Measurements from ENCODE around the gene TMEM108.

TMEM108 gene

DNA sequence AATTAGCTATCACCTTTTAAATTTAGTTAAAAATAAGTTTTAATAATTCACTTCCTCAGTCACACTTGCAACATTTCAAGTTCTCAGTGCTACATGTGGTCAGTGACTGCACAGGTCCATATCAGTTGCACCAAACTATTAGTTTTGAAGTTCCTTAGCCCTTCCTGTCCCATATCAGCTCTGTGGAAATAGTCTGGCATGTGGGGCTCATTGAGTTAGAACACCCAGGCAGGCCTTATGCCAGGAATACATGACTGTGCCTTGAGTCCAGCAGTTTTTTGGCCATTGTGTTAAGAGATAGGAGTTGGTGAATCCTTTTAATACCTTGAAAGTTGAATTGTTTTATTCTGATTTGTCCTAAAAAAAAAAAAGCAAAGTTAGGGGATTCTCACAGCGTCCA is 207.9 kb downstream of the TMEM108 start:
- DNase-seq = no peak

DNA sequence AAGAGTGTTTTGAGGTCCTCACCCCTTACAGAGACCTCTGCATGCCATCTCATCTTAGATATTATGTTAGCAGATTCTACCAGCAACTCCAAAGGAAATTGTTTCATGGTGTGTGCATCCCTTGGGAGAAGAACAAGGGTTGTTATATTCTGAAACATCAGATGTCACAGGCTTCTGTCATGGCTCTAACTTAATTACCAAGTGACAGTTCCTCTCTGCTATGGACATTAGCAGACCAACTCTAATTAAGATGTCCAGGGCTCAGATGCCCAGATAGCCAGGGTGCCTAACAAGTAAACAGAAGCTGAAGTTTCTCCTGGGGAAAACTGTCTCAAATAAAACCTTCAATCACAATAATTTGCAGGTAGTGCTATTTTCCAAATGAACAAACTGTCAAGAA is 208.6 kb downstream of the TMEM108 start:
- no peak for DNase-seq

DNA sequence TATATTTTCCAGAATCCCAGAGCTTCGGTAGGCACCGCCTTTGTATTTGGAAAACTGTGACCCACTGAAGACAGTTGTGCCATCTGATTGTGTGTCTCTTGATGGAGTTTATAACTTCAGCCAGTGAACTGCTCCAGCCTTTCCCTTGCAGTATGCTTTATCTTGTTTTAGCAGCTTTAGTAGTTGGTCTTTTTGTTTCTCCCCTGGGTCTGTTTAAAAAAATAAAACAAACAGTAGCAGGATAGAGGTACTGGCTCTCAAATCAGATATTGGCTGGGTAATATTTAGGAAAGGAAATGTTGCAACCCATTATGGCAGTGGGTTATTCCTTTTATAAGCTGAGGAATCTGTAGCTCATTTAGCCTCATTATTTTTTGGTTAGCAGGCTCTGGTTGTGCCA is 210.2 kb downstream of the TMEM108 start:
- DNase-seq = no peak

DNA sequence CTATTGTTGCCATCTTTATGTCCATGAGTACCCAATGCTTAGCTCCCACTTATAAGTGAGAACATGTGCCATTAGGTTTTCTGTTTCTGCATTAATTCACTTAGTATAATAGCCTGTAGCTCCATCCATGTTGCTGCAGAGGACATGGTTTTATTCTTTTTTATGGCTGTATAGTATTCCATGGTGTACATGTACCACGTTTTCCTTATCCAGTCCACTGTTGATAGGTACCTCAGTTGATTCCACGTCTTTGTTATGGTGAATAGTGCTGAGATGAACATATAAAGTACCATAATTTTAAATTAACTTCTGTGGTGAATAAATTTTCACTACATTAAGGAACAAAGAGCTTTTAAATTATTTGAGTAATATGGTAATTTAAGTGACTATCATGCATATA is 211.3 kb downstream of the TMEM108 start:
- no peak for DNase-seq

DNA sequence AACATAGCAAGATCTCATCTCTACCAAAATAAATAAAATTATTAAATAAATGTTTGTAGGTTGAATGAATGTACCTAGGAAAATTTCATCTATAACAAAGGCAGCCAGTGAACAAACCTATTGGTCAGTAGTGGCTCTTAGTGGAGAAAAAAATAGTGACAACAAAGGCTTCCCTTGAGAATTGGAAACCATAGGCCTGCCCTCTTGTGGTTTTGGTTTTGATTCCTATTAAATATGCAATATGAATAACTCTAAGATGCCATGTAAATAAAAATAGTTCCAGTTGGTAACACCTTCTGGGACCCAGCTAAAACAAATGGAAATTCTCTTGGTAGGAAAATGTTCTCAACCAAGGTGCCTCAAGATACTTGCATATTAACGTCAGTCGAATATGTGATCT is 216.0 kb downstream of the TMEM108 start:
- DNase-seq = no peak

DNA sequence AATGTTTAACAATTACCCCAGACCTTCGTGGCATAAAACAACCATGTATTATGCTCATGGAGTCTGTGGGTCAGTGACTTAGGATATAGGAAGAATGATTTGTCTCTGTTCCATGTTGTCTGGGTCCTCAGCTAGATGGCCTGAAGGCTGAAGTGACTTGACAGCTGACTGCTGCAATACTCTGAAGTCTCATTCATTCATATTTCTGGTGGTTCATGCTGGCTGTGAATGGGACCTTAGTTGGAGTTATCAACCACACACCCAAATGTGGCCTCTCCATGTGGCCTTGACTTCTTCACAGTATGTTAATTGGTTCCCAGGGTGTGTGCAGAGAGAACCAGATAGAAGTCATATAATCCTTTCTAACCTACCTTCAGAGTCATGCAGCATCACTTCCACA is 216.5 kb downstream of the TMEM108 start:
- no peak for DNase-seq

DNA sequence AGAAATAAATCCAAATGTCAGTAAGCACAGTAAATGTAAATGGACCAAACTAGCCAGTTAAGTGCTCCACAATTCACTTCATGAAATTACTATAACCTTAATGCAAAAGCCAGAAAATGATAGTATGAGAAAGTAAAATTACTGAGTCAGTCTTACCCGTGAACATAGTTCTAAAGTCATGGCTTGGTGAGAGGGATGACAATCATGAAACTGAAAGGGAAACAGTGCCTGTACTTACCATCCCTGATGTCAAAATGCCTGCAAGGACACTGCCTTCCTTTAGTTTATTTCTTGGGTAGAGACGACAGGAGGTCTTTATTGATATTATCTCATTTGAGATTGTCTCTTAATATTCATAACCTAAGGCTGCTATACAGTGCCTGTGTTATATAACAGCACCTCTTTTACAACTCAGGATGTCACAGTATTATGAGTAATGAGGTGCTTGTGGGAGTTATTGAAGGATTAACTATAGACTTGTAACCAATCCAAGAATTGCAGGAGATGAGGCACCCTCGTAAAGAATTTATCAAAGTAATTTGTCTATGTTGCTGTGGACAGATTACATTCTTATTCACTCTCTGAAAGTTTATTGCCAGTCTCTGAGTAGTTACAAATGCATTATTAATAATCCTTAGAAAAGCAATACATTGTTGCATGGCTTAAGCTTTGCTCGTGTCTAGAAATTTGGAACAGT is 218.7 kb downstream of the TMEM108 start:
- no peak for DNase-seq

DNA sequence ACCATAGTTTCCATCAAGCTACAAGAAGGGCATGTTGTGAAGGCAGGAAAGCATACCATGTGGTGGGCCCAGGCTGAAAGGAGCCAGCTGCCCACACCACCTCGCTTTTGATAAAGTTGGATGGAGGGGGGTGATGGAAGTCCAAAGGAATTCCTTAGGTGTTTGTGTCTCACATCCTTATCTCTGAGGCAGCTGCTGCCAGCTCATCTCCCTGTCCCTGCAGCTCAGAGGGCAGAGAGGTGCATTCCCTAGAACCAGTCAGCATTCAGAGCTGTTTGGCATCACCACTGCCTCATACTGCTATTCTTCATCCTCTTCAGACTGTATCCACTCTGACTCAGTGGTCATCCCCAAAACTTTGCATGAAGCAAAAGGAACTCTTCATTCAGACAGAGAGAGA is 220.2 kb downstream of the TMEM108 start:
- no peak for DNase-seq

DNA sequence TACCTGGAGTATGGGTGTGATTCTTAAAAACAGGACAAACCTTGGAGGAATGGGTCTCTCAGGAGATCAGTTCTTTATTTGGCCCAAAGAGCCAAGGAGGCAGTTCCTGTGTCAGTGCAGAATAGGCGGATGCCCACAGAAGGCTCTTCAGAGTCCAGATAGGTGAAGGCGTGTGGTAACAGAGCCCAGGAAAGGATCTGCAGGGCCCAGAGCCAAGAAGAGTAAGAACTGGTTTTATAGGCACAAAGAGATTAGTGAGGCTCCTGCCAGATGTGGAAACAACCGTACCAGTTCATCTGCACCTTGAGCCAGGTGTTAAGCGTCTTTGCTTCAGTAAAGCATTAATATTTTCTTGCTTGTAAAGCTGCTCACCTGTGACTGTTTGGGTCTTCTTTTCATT is 221.6 kb downstream of the TMEM108 start:
- DNase-seq = no peak

DNA sequence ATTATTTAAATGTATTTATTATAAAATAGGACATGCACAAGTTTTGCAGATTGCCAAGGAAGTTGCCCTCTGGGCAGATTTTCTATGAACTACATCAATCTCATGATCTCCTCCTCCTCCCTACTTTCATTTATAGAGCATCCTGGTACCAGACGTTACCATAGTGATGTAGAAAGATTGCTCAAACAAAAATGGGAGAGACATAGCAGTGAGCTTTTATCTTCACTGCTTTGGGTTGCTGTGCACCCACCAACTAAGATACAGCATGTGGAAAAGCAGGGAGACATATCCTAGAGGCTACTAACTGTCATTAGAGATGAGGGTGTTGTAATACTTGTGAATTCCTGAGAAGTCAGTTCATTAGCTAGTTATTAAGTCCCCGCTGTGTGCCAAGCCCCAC is 224.1 kb downstream of the TMEM108 start:
- no peak for DNase-seq

DNA sequence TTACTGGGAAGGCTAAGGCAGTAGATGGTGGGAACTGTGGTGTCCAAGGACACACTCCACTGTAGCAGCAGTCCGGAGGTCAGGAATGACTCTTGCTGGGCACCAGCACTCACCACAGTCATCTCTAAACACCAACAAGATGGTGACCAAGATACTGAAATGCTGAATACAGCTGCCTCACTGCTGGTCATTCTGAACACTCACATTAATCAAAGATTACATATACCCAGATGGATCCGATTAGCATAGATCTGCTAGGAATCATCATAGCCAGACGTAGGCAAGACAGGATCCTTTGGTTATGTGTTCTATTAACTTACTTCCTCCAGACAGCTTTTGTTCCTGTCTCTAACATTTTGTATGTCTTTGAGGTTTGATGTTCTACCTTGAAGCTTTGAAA is 226.7 kb downstream of the TMEM108 start:
- no peak for DNase-seq

DNA sequence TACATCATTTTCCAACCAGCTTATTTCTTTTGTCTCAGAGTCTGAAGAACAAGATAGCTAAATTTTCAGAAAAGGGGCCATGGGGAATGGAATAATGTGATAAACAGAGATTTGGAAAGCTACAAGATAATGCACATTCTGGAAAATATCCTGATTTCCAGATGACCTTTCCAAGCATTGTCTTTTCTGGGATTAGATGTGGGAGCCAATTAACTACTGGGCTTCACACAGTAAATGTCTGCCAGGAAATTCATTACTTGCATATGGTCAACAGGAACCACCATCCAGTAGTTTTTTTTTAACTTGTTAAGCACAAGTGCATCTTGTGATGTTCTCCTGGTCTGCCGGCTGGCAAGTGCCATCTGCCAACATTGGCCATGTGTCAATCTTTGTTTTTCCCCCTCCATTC is 230.5 kb downstream of the TMEM108 start:
- DNase-seq = peak; percentile 87

DNA sequence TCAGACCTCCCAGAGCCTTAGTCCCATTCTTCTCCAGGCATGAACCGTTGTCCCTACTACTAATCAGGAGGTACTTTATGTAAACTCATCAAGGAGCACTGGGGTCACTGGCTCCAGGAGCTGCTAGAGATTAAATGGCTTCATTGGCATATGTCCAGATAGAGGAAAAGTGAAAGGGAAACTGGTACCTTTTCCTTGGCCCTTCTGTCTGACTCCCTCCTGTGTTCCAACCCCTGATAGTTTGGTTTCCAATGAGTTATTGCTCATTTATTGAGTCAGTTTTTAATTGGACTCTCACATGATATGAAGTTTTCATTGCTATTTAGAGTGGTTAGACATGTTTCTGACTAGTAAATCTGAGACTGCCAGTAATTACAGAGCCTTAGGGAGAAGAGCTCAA is 231.2 kb downstream of the TMEM108 start:
- peak; percentile 83 for DNase-seq

DNA sequence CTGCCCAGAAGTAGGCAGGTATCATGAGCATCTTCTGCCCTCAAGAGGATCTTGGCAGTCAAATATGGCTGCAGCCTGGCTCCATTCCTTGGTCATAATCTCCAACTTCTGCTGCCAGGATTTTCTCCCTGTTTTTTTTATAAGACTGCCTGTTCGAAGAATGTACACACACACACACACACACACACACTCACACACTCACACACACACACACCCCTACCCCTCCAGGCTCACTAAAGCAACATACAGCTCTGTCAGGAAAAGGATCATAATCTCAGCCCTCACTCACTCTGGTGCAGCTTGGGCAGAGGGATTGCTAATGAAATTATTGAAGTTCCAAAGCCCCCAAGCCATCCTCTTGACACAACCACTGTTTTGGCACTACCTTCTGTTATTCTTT is 232.4 kb downstream of the TMEM108 start:
- DNase-seq = no peak

DNA sequence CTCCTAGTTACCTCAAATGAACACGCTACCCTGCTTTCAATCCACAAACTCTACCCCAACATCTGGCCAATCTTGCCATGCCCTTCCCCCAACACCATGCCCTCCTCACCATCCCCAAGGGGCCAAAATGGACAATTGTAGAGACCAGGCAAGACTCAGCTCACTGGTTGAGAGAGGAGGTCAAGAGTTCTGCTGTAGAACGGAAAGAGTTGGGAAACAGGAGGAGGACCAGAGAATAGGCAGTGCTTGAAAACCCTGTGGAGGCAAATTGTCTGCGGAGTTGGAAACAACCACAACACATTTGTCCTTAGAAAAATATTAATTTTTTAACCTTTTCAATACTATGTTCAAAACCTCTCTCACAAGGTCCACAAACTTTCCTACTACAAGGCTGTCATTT is 232.9 kb downstream of the TMEM108 start:
- no peak for DNase-seq

DNA sequence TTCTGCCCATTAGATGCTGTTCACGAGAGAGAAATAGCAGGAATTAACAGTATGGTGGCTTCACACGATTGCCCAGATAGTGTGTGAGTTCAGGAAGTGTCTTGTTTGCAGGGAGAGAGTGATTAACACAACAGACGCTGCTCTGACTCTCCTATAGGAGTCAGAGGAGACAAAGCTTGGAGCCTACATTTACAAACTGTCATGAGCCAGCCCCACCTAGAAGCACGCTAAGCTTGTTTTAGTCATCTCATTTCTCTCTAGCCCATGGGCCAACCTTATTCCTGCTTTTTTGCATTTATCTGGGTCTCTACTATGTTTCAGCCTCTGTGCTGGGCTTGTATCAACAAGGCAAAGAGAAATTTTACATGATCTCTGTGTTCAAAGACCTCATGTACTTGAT is 233.3 kb downstream of the TMEM108 start:
- peak; percentile 57 for DNase-seq

DNA sequence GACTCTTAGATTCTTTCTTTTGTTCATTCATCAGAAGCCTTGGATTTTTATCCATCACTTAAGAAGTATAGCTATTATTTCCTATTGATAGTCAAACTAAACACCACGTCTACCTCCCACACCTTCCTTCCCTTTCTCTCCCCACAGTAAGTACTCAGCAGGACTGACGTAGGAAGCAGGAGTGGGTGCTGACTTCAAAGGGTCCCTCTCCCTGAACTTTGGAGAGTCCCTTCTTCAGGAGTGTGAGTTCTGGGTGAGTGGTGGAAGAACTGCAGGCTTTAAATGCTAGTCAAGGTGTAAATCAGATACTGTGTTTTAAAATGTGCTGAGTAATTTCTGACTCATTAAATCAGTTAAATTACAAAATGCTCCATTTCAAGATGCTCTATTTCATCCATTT is 235.2 kb downstream of the TMEM108 start:
- no peak for DNase-seq

DNA sequence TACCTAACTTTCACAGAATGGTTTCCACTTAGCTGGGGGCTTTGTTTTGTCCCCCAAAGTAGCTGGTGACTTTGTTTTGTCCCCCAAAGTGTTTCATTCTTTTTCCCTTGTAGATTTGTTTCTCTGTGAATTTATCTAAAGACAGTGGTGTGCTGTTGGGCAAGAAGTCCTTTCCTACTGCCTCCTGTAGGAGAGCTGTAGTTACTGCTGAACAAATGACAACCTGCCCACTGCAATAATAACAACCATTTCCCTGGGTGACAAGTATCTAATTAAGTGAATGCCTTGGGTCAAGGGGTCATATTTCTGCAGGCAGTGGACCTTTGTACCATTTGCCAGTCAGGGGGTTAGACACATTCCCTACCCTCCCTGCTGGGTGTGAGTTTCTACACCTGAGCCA is 236.3 kb downstream of the TMEM108 start:
- no peak for DNase-seq

DNA sequence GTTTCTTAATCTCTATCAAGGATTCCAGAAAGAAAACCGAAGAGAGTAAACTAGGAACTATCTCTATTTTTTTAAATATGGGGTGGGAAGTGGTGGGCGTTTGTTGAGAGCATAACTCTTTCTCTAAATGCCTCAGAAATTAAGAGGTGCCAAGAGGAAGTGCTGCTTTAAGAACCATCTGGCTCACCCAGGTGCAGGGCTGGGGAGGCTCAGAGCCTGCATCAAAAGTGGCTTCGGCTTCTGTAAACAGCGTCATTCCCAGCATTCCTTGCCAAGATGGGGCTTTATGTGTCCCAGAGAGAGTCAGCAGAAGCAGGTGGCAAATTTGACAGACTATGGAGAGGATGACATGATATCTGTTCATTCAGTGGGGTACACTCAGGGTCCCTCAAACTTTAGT is 238.4 kb downstream of the TMEM108 start:
- peak; percentile 29 for DNase-seq

DNA sequence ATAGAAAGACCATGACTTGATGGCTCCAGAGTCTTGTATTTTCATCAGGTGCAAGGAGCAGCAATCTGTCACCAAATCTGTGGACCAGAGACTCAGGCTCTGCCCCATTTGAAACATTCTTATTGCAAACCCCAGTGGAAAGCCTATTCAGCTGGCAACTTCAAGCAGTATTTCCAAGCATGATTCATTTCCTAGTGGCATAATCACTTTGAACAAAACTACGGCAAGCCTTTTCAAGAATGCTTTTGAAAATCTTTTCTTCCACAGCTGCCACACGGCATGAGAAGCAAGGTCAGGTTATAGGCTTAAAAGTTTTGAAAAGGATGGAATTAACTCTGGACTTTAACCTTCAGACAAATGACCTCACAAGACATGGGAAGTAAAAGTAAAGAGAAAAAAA is 239.6 kb downstream of the TMEM108 start:
- no peak for DNase-seq

DNA sequence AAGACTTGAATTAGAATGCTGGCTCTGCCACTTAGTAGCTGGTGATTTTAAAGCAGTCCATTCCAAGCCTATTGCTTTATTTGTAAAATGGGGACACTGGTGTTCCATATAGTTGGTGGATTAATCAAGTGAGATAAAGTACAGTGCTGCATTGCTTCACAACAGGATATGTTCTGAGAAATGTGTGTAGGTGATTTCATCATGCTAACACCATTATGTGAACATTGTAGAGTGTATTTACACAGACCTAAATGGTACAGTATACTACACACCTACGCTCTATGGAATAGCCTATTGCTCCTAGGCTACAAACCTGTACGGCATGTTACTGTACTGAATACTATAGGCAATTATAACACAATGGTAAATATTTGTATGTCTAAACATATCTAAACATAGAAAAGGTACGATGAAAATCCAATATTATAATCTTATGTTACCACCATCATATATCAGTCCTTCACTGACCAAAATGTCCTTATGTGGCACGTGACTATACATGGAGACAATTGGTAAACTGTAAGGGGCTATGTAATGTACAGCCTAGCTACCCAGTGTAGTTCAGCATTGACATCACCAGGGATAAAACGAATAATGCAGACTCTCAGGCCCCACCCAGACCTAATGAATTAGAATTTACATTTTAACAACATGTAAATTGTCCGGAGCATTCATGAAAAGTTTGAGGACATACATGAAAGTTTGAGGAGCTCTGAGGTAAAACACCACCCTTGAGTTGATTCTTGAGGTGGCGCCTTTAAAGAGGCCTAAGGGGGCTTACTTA is 240.3 kb downstream of the TMEM108 start:
- DNase-seq = no peak

DNA sequence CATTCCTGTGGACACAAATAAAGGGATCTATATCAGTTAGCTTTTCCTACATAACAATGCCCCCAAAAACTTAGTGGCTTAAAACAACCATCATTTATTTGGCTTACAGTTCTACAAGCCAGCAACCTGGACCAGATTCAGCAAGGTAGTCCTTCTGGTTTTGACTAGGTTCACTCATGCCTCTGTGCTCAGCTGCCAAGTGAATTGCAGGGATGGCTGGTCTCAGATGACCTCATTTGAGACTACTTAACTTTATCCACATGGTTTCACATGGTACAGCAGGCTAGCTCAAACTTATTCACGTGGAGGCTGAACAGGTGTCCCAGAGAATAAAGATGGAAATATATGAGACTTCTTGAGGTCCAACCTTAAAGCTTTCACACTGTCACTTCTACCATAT is 242.4 kb downstream of the TMEM108 start:
- DNase-seq = no peak

DNA sequence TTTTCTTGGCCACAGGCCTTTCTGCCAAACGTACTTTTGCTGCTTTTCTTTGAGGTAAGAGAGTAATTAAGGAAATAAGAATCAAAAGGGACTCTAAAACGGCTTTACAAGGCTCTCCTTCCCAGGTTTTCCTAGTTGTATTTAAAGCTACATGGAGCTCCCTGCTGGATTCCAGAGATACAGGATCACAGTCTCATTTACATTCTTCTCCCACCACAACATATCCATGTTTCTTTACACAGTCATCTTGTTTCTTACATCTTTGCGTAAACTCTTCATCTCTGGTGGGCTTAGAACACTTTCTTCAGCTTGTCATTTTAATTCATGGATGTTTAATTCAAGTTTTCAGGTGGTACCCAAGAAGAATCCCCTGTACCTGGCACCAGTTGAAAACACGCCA is 244.0 kb downstream of the TMEM108 start:
- no peak for DNase-seq

DNA sequence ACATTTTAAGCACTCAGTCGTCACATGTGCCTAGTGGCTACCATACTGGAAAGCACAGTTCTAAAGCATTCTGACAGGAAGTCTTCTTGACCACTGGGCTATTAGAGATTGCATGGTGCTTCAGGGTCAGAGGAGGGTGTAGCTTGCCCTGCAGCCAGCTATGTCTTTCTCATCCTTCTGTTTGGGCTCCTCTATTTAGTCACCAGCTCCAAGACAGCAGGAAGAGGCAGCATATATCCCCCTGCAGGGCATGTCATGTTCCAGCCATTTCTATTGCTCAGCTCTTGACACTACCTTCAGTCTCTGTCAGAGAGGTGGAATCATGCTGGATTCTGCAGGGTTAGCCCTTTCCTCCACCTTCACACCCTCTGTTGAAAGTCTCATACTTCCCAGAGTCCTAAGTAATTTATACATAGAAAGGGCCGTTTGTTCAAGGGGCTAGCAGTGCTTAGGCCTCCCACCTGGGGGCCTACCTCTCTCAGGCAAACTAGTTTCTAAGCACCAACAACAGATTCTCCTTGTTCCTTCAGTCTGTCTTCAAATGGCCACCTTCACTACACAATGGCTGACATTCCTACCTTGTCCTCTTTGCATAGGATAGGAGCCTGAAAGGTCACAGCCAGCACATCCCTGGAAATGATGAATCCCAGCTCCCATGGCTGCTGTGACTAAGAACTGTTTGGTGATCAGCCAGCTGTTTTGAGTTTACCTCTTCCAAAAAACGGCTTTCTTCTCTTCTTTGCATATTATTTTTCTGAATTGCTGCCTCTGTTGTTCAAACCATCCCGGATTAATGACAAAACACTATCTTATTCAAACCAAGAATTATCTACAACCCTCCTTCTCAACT is 246.0 kb downstream of the TMEM108 start:
- no peak for DNase-seq

Data from NCI-H1694 treated with DMSO at 0.1 percent for 48 hours (cell line).